ENCODE measurements around the gene CCDC146.
"Not testable (repeated sequence)": the region's sequence is repeated elsewhere in the genome, so short reads cannot be mapped to it uniquely, and the experiment has no call there.

CCDC146 gene

GRCh38 chr7:77329466-77330168 lies 207.2 kb downstream of the CCDC146 start:
- no peak for DNase-seq (ENCODE audit: low read depth in 2 of 2)

DNA sequence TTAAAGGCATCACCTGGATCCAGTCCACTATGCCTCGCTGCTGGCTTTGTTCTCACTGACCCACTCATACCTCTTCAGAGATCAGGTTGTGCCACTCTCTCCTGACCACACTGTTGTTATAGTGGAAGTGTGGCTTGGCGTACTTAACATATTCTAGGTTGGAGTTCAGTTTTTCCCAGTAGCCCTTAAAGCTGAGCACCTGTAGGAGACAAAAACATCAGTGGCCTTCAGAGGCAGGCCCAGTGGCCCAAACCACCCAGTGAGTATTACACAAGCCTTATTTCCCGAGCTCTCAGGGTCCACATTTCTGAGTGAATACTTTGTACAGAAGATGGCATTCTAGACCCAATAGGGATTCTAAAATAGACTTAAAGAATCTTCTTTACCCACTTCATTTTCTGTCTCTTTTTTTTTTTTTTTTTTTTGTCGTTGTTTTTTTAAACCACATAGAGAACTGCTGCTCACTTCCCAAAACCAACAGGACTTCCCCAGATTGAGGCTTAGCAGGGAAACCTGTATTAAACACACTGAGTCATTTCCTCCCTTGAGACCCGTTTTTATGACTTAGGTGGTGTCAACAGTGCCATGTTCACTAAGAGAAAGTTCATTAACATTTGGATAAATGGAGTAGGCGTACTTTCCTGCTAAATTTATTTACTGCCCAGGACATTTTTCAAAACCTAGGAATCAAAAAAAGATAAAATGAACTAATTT lies 207.9 kb downstream of the CCDC146 start:
- DNase-seq (ENCODE audit: low read depth in 2 of 2): no peak

- peak in 1 of 2 donors; percentile 12 for DNase-seq (ENCODE audit: low read depth in 2 of 2)
Observed at GRCh38 chr7:77331938-77332695, 209.7 kb downstream of the CCDC146 start.

- DNase-seq (ENCODE audit: low read depth in 2 of 2): not testable (repeated sequence)
Observed at GRCh38 chr7:77334039-77334438, 211.6 kb downstream of the CCDC146 start.

DNA sequence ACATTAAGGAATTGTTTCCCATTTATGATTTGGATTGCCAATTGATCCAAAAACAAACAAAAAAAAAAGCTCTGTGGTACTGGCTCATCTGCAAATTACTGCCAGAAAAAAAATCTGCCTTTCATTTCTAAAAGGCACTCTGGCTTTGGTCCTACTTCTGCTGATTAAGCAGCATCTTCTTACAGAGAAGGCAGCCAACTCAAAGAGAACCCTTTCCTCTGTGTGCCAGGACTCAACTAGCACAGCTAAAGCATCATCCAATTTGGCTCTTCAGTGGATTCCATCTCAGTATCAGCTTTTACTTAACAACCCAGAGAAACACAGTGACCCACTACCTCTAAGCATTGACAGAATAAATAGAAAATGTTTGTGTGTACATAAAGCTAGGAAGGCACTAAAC lies 213.2 kb downstream of the CCDC146 start:
- DNase-seq (ENCODE audit: low read depth in 2 of 2): no peak

- no peak for DNase-seq (ENCODE audit: low read depth in 2 of 2)
Observed at GRCh38 chr7:77337456-77337990, 215.1 kb downstream of the CCDC146 start.

DNA sequence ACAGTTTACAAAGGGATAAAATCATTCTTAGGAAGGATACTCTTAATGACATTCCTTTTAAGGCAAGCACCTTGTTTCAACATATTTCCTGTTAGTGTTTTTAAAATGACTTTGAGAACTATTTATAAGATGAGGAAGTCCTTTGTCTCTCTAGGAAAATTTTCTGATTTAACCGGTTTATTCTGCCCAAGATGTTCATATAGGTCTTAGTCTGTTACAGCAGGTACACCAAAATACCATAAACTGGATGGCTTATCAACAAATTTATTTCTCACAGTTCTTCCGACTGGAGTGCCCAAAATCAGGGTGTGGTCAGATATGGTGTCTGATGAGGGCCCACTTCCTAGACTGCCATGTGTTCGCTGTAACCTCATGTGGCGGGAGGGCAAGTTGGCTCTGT lies 215.8 kb downstream of the CCDC146 start:
- no peak for DNase-seq (ENCODE audit: low read depth in 2 of 2)

GRCh38 chr7:77338883-77339629 lies 216.6 kb downstream of the CCDC146 start:
- DNase-seq (ENCODE audit: low read depth in 2 of 2): no peak

GRCh38 chr7:77339726-77340125 lies 217.3 kb downstream of the CCDC146 start:
- no peak for DNase-seq (ENCODE audit: low read depth in 2 of 2)
